Lung (tissue), 12 donors: Measurements from ENCODE around the gene DAGLA. TPM values are rescaled to one million over a fixed set of nuclear protein-coding genes. Genes with fewer than 3 reads are reported as not detected.

Experiments used
- ATAC-seq: fragments of 200-7000 bp; cut with Tn5 transposase; one replicate; pipeline ENCODE4 v1.9.1; 2020; ENCODE audit warnings: moderate number of reproducible peaks; ENCODE audit not compliant: insufficient read depth, low FRiP score
- DNase-seq, 3 donors: peaks; one replicate each; pipeline ENCODE4 v3.0.0-alpha.2; 2013 to 2017
- H3K27ac ChIP-seq, 2 donors: one replicate each; pipeline ENCODE4 v1.5.1; 2013; ENCODE audit warnings: mild to moderate bottlenecking in 2 of 2, moderate library complexity in 2 of 2, control low read depth in 1 of 2, inconsistent platforms in 1 of 2, low read depth in 1 of 2, low read length in 1 of 2
- H3K27me3 ChIP-seq, 3 donors: one replicate each; pipeline ENCODE4 v1.5.1; 2013; ENCODE audit warnings: low read length in 2 of 3; ENCODE audit not compliant: control insufficient read depth in 3 of 3, insufficient read depth in 3 of 3
- H3K36me3 ChIP-seq, 4 donors: one replicate each; pipeline ENCODE4 v1.5.1; 2013; ENCODE audit warnings: low read length in 4 of 4, mild to moderate bottlenecking in 1 of 4, moderate library complexity in 1 of 4; ENCODE audit not compliant: control insufficient read depth in 4 of 4, insufficient read depth in 4 of 4
- H3K4me1 ChIP-seq, 5 donors: one replicate each; pipeline ENCODE4 v1.5.1; 2013; ENCODE audit warnings: low read length in 5 of 5, mild to moderate bottlenecking in 2 of 5, moderate library complexity in 1 of 5; ENCODE audit not compliant: control insufficient read depth in 5 of 5, insufficient read depth in 5 of 5
- H3K4me3 ChIP-seq: one replicate; pipeline ENCODE4 v1.5.1; 2013; ENCODE audit warnings: mild to moderate bottlenecking, control low read depth, moderate library complexity
- H3K9ac ChIP-seq, 2 donors: one replicate each; pipeline ENCODE4 v1.5.1; 2013; ENCODE audit warnings: low read length in 2 of 2, control low read depth in 1 of 2; ENCODE audit not compliant: insufficient read depth in 1 of 2
- H3K9me3 ChIP-seq, 4 donors: one replicate each; pipeline ENCODE4 v1.5.1; 2013; ENCODE audit warnings: low read length in 3 of 4, mild to moderate bottlenecking in 1 of 4, moderate library complexity in 1 of 4; ENCODE audit not compliant: control insufficient read depth in 4 of 4, insufficient read depth in 3 of 4
- WGBS, 2 donors: extraction: QIAGEN DNeasy Blood & Tissue Kit; methylation state at CpG; one replicate each; pipeline ENCODE4 v1.1.7; 2013; 5-methylcytosine and 5-hydroxymethylcytosine counted together
- polyA plus RNA-seq, 2 donors: library from polyadenylated mRNA; stranded (reverse); fragments of 200-250 nt; gene quantifications; one replicate each; pipeline ENCODE4 v1.2.1, GENCODE V29; 2013
- total RNA-seq, 2 donors: library from RNA; depleted of rRNA in 1 of 2; stranded (reverse); fragments of >200 nt in 1 of 2; gene quantifications; one replicate each; pipeline ENCODE4 v1.2.1, GENCODE V29; 2014 to 2021
- TF ChIP-seq, protein P1 (sequence below): IDR thresholded peaks from 2 replicates; pipeline ENCODE4 v1.5.1; 2012; ENCODE audit warnings: mild to moderate bottlenecking; ENCODE audit errors: control extremely low read depth, extremely low read depth
- donor health status: control.
- donor health status: control.
- donor health status: Bipolar disorder and iron deficiency.
- donor health status: healthy.
- donor health status: DM: yes; HTN: yes; CAD: no.

The DAGLA gene
- total and polyA plus RNA-seq, 4 donors: 1.5 to 7.5 (median 2.9) TPM

DNA sequence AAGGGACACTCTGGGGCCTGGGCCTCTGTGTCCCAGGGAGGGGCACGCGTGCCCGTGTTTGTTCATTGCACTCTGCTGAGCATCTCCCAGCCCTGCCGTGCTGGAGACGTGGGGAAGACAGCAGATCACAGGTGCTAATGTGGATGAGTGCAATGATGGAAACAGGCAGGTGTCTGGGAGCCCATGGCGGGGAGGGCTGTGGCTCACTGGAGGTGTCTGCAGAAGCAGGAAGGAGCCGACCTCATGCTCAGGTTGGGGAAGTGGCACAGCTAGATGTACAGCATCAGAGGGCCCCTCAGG, 104.3 kb downstream of the DAGLA start:
- 80 to 82% methylated on average over 7 of the region's 7 CpGs for whole genome bisulfite sequencing, 2 donors
- Histone ChIP-seq H3K27me3 (no peaks in the 10 kb centered on the region), H3K4me3 (no peak overlapping the region), H3K9me3 (no peaks in the 10 kb centered on the region), H3K27ac (no peak overlapping the region), H3K9ac (no peak overlapping the region), H3K4me1 (no peaks in the 10 kb centered on the region), H3K36me3 (peaks cover 6 to 53% (median 24%) of the 10 kb centered on the region in 4 donors)
- TF ChIP-seq, protein P1, sequence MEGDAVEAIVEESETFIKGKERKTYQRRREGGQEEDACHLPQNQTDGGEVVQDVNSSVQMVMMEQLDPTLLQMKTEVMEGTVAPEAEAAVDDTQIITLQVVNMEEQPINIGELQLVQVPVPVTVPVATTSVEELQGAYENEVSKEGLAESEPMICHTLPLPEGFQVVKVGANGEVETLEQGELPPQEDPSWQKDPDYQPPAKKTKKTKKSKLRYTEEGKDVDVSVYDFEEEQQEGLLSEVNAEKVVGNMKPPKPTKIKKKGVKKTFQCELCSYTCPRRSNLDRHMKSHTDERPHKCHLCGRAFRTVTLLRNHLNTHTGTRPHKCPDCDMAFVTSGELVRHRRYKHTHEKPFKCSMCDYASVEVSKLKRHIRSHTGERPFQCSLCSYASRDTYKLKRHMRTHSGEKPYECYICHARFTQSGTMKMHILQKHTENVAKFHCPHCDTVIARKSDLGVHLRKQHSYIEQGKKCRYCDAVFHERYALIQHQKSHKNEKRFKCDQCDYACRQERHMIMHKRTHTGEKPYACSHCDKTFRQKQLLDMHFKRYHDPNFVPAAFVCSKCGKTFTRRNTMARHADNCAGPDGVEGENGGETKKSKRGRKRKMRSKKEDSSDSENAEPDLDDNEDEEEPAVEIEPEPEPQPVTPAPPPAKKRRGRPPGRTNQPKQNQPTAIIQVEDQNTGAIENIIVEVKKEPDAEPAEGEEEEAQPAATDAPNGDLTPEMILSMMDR: no peak
- no peak for ATAC-seq
- DNase-seq: no peak

DNA sequence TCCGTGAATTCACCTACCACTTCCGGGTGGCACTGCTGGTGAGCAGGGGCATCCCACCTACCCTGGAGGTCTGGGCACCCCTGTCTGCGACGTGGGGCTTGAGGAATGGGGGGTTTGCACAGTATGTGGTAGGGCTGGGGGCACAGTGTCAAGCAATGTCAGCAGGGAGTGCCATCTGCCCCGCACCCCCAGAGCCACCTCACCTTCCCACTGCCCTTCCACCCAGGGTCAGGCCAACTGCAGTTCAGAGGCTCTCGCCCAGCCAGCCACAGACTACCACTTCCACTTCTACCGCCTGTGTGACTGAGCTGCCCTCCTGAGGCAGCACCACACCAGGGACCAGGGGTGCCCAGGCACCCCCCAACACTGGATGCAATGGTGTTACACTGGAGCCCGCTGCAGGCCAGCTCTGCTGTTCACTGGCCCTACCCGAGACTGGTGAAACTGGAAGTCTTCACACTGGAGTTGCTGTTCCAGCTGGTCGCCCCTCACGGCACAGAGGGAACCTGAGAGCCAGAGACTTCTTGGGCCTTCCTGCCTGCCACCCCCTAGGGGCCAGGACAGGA, 105.7 kb downstream of the DAGLA start:
- no peaks in the 10 kb centered on the region for H3K9me3 ChIP-seq
- H3K9ac ChIP-seq: no peak overlapping the region
- peaks cover 6 to 62% (median 34%) of the 10 kb centered on the region in 4 donors for H3K36me3 ChIP-seq
- TF ChIP-seq, protein P1: no peak
- no peak for ATAC-seq
- no peaks in the 10 kb centered on the region for H3K4me1 ChIP-seq
- no peaks in the 10 kb centered on the region for H3K27me3 ChIP-seq
- DNase-seq: no peak
- H3K4me3 ChIP-seq: no peak overlapping the region
- H3K27ac ChIP-seq: no peak overlapping the region
- WGBS, 2 donors: 92 to 98% methylated on average over 10 to 11 of the region's 11 CpGs

DNA sequence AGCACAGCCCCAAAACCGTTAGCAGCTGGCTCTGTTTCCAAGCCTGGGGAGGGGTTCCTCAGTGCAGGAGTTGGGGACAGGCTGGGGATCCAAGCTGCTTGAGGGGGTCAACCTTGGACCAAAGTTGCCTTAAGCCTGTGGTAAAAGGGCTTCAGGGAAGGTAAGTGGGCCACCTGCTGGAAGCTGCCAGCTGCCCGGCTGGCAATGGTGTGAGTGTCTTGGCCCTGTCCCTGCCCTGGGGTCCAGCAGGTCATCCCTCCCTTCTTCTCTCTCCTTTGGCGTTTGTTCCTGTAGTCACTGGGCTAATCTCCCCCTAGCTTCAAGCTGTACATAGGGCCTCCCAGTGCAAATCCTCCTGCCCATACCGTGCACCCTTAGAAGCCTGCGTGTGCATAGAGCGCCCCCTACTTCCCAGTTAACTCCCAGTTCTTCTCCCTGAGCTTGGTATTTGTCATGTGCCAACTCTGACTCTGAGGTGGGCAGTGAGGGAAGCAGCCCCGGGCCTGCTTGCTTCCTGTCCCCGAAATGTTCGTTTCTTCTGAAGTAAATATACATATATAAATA, 107.8 kb downstream of the DAGLA start:
- DNase-seq: peak; percentile 43 to 57 (median 53)
- H3K27me3 ChIP-seq: no peaks in the 10 kb centered on the region
- no peak overlapping the region for H3K9ac ChIP-seq
- no peak overlapping the region for H3K4me3 ChIP-seq
- no peaks in the 10 kb centered on the region for H3K9me3 ChIP-seq
- no peak overlapping the region for H3K27ac ChIP-seq
- ATAC-seq: no peak
- TF ChIP-seq, protein P1: no peak
- H3K4me1 ChIP-seq: peaks cover 0 to 7% (median 0%) of the 10 kb centered on the region in 5 donors
- H3K36me3 ChIP-seq: peaks cover 6 to 60% (median 33%) of the 10 kb centered on the region in 4 donors
- WGBS, 2 donors: 59 to 60% methylated on average over 9 of the region's 9 CpGs
